ENCODE results near the gene CCDC200.

GRCh38 chr17:43224146-43224705, 4.2 kb downstream of the CCDC200 start:
- no peak for TF ChIP-seq POLR2AphosphoS5 (IDR thresholded peaks at IDR 0.05; ENCODE audit: borderline replicate concordance, low read depth, low read length)
- no peak for TF ChIP-seq EZH2 (IDR thresholded peaks at IDR 0.05)
- no peak for TF ChIP-seq FOXP2 (optimal IDR thresholded peaks at IDR 0.05; ENCODE audit: control extremely low read depth, extremely low read length, insufficient read depth)
